Panc1 (cell line): ENCODE data around the gene SORCS1. TPM values are rescaled to one million over a fixed set of nuclear protein-coding genes. Genes with fewer than 3 reads are reported as not detected.

Experiments
- ATAC-seq: fragments of 200-7000 bp; cut with Tn5 transposase; 2 replicates; pipeline ENCODE4 v1.9.1; 2020; ENCODE audit warnings: mild to moderate bottlenecking, moderate library complexity
- BruUV-seq: library from RNA; stranded (reverse); fragments of 400-500 nt; replicated peaks from 2 replicates; lab custom pipeline; 2021; lab: Mats Ljungman, UMichigan
- CTCF ChIA-PET: fragments of 300-600 bp; sonication (Branson Sonifier 250); formaldehyde crosslinking; loops from one replicate; lab custom pipeline; 2022; ENCODE audit warnings: antibody characterized with exemption; lab: Charles Lee
- POLR2A ChIA-PET: fragments of 300-600 bp; sonication (Branson Sonifier 250); formaldehyde crosslinking; loops from one replicate; lab custom pipeline; 2022; ENCODE audit warnings: antibody characterized with exemption; lab: Charles Lee
- DNase-seq: peaks from one replicate; pipeline ENCODE4 v3.0.0-alpha.2; 2010; ENCODE audit warnings: low read depth, low spot score
- H3K27ac ChIP-seq: 2 replicates; pipeline ENCODE4 v1.5.1; 2011; ENCODE audit warnings: mild to moderate bottlenecking, low read length, inconsistent platforms
- H3K27me3 ChIP-seq: fragments of 200-500 bp; sonication (Bioruptor generic); 2 replicates; pipeline ENCODE4 v1.6.0; 2014; ENCODE audit warnings: low read length, inconsistent platforms; ENCODE audit not compliant: control insufficient read depth, insufficient read depth
- H3K36me3 ChIP-seq: fragments of 200-500 bp; sonication (Bioruptor generic); 2 replicates; pipeline ENCODE4 v1.5.1; 2014; ENCODE audit warnings: inconsistent platforms, mild to moderate bottlenecking, low read length, moderate library complexity; ENCODE audit not compliant: control insufficient read depth, insufficient read depth
- H3K4me1 ChIP-seq: 2 replicates; pipeline ENCODE4 v1.5.1; 2011; ENCODE audit warnings: inconsistent platforms, mild to moderate bottlenecking, low read length, moderate library complexity; ENCODE audit not compliant: control insufficient read depth, insufficient read depth
- H3K4me3 ChIP-seq, 2 experiments: 2 replicates each; pipeline ENCODE4 v1.5.1; 2011 to 2012; ENCODE audit warnings: low read depth in 2 of 2, low read length in 2 of 2, mild to moderate bottlenecking in 2 of 2, inconsistent platforms in 1 of 2, moderate library complexity in 1 of 2
- H3K9me3 ChIP-seq: fragments of 200-500 bp; sonication (Bioruptor generic); 2 replicates; pipeline ENCODE4 v1.5.1; 2014; ENCODE audit warnings: low read depth, mild to moderate bottlenecking, inconsistent platforms, low read length, moderate library complexity; ENCODE audit not compliant: control insufficient read depth, insufficient read depth
- POLR2AphosphoS5 ChIP-seq: IDR thresholded peaks from 2 replicates; pipeline ENCODE4 v1.6.1; 2012; ENCODE audit warnings: mild to moderate bottlenecking, low read depth, low read length, moderate library complexity
- SIN3A ChIP-seq: IDR thresholded peaks from 2 replicates; pipeline ENCODE4 v1.6.1; 2012; ENCODE audit warnings: low read depth, mild to moderate bottlenecking, low read length, moderate library complexity, borderline replicate concordance; ENCODE audit not compliant: insufficient read depth
- TCF7L2 ChIP-seq: IDR thresholded peaks from 2 replicates; pipeline ENCODE4 v1.6.1; 2011; ENCODE audit warnings: mild to moderate bottlenecking, low read depth, low read length, inconsistent platforms
- in situ Hi-C: cut with HindIII; loops from 2 replicates; pipeline ENCODE4 v1.10.0; 2016; ENCODE audit warnings: low sequenced_read_pairs, low pct_unique_long_range_greater_than_20kb
- intact Hi-C: fragments of 100-400 bp; cut with micrococcal nuclease; formaldehyde crosslinking; loops from one replicate; pipeline ENCODE4 v1.10.0; 2022; ENCODE audit not compliant: unreplicated experiment
- total RNA-seq: library from RNA; stranded (reverse); gene quantifications from one replicate; pipeline ENCODE4 v1.2.1, GENCODE V29; 2021; ENCODE audit not compliant: unreplicated experiment
- TF ChIP-seq, protein P1 (sequence below), 2 experiments: IDR thresholded peaks; 2 replicates each; pipeline ENCODE4 v1.6.1; 2011 to 2012; ENCODE audit warnings: low read depth in 2 of 2, control low read depth in 1 of 2, low read length in 1 of 2, mild to moderate bottlenecking in 1 of 2, moderate library complexity in 1 of 2; ENCODE audit not compliant: insufficient read depth in 1 of 2
- TF ChIP-seq, protein P2 (sequence below): fragments of 450-650 bp; IDR thresholded peaks from 2 replicates; pipeline ENCODE4 v1.5.1; 2017; ENCODE audit warnings: mild to moderate bottlenecking

The SORCS1 gene
- total RNA-seq, 1 experiment from 2014 or later: not detected

DNA sequence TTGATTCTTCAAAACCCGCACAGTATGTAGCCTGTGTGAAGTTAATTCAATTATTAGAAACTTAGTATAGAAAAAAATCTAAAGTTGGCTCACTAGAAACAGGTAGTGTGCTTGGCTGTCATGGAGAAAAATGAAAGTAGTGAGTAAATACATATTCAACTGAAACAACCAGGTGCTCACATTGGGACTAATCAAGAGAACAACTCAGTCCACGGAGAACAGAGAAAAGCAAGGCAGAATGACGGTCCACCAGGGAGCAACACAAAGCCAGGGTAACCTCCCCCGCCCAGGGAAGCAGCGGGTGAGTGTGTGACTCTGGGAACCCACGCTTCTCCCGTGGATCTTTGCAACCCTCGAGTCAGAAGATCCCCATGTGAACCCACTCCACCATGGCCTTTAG, 300.5 kb downstream of the SORCS1 start:
- POLR2A ChIA-PET: no interaction called here

DNA sequence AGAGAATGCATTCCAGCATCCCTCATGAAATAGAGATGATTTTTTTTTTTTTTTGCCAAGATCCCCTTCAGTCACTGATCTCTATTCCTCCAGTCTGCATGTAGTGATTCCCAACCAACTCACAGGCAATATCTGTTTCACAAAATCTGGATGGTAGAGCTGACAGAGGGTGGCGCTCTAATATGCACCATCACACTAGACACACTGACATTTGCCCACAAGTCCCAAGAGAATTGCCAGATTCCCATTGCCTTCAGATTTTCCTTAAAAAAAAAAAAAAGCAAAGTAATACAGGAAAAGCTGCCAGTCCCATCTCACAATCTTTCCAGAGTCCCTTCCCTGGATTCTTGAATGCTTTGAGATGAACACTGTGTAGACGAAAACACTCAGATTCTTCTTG, 301.0 kb downstream of the SORCS1 start:
- H3K9me3 ChIP-seq: no peaks in the 10 kb centered on the region
- H3K27ac ChIP-seq: no peak overlapping the region
- H3K4me3 ChIP-seq: no peak overlapping the region
- POLR2A ChIA-PET: no interaction called here
- BruUV-seq: no TSS peak
- no peaks in the 10 kb centered on the region for H3K4me1 ChIP-seq
- in situ Hi-C loops (no loop called here), intact Hi-C loops (no loop called here)
- no peaks in the 10 kb centered on the region for H3K36me3 ChIP-seq
- no peak for DNase-seq
- ATAC-seq: no peak
- CTCF ChIA-PET: no interaction called here
- TF ChIP-seq POLR2AphosphoS5 (no peak), SIN3A (no peak), TCF7L2 (no peak)
- TF ChIP-seq, protein P1, sequence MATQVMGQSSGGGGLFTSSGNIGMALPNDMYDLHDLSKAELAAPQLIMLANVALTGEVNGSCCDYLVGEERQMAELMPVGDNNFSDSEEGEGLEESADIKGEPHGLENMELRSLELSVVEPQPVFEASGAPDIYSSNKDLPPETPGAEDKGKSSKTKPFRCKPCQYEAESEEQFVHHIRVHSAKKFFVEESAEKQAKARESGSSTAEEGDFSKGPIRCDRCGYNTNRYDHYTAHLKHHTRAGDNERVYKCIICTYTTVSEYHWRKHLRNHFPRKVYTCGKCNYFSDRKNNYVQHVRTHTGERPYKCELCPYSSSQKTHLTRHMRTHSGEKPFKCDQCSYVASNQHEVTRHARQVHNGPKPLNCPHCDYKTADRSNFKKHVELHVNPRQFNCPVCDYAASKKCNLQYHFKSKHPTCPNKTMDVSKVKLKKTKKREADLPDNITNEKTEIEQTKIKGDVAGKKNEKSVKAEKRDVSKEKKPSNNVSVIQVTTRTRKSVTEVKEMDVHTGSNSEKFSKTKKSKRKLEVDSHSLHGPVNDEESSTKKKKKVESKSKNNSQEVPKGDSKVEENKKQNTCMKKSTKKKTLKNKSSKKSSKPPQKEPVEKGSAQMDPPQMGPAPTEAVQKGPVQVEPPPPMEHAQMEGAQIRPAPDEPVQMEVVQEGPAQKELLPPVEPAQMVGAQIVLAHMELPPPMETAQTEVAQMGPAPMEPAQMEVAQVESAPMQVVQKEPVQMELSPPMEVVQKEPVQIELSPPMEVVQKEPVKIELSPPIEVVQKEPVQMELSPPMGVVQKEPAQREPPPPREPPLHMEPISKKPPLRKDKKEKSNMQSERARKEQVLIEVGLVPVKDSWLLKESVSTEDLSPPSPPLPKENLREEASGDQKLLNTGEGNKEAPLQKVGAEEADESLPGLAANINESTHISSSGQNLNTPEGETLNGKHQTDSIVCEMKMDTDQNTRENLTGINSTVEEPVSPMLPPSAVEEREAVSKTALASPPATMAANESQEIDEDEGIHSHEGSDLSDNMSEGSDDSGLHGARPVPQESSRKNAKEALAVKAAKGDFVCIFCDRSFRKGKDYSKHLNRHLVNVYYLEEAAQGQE (IDR thresholded peaks at IDR 0.05; ENCODE audit: insufficient read depth in 1 of 2, low read depth in 2 of 2, low read length in 1 of 2): no peak
- TF ChIP-seq, protein P2, sequence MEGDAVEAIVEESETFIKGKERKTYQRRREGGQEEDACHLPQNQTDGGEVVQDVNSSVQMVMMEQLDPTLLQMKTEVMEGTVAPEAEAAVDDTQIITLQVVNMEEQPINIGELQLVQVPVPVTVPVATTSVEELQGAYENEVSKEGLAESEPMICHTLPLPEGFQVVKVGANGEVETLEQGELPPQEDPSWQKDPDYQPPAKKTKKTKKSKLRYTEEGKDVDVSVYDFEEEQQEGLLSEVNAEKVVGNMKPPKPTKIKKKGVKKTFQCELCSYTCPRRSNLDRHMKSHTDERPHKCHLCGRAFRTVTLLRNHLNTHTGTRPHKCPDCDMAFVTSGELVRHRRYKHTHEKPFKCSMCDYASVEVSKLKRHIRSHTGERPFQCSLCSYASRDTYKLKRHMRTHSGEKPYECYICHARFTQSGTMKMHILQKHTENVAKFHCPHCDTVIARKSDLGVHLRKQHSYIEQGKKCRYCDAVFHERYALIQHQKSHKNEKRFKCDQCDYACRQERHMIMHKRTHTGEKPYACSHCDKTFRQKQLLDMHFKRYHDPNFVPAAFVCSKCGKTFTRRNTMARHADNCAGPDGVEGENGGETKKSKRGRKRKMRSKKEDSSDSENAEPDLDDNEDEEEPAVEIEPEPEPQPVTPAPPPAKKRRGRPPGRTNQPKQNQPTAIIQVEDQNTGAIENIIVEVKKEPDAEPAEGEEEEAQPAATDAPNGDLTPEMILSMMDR: no peak
- no peaks in the 10 kb centered on the region for H3K27me3 ChIP-seq

More for the DNA sequence above, 300.5 kb downstream of the SORCS1 start:
- Histone ChIP-seq H3K27ac (no peak overlapping the region), H3K27me3 (no peaks in the 10 kb centered on the region), H3K4me3 (no peak overlapping the region), H3K36me3 (no peaks in the 10 kb centered on the region), H3K9me3 (no peaks in the 10 kb centered on the region), H3K4me1 (no peaks in the 10 kb centered on the region)
- in situ Hi-C loops (no loop called here), intact Hi-C loops (no loop called here)
- BruUV-seq: no TSS peak
- TF ChIP-seq, protein P1 (IDR thresholded peaks at IDR 0.05; ENCODE audit: insufficient read depth in 1 of 2, low read depth in 2 of 2, low read length in 1 of 2): no peak
- no peak for TF ChIP-seq TCF7L2
- TF ChIP-seq SIN3A: no peak
- no peak for TF ChIP-seq POLR2AphosphoS5
- TF ChIP-seq, protein P2: no peak
- DNase-seq (no peak), ATAC-seq (no peak)
- CTCF ChIA-PET: no interaction called here
